Endothelial cell of umbilical vein (primary cell): ENCODE measurements around the gene KAZN. TPM values are rescaled to one million over a fixed set of nuclear protein-coding genes. Genes with fewer than 3 reads are reported as not detected.

Experiments
- BruUV-seq: library from RNA; stranded (reverse); fragments of 400-500 nt; replicated peaks from 2 replicates; lab custom pipeline; 2021; lab: Mats Ljungman, UMichigan
- CTCF ChIA-PET: fragments of 300-600, 350-600 bp; sonication (Branson Sonifier 250); formaldehyde crosslinking; loops from one replicate; lab custom pipeline; 2021; ENCODE audit warnings: antibody characterized with exemption, inconsistent platforms; lab: Charles Lee
- POLR2A ChIA-PET: fragments of 300-600, 350-600 bp; sonication (Branson Sonifier 250); formaldehyde crosslinking; loops from one replicate; lab custom pipeline; 2021; ENCODE audit warnings: antibody characterized with exemption, inconsistent platforms; lab: Charles Lee
- DNase-seq: peaks from one replicate; pipeline ENCODE4 v3.0.0-alpha.2; 2011; ENCODE audit warnings: low read depth, low spot score
- FAIRE-seq: peaks from 2 replicates; lab custom pipeline; 2011; peaks lifted over from hg19 to GRCh38; lab: Jason Lieb, UNC
- H2AFZ ChIP-seq: 2 replicates; pipeline ENCODE4 v1.6.0; 2012; ENCODE audit warnings: low read depth, low read length, control low read depth, inconsistent platforms
- H3K27ac ChIP-seq: 2 replicates; pipeline ENCODE4 v1.5.1; 2011; ENCODE audit warnings: low read depth, mild to moderate bottlenecking, control low read depth, low read length, moderate library complexity; ENCODE audit not compliant: insufficient read depth
- H3K27me3 ChIP-seq, 2 experiments: 2 replicates each; pipeline versions ENCODE4 v1.6.0 to v1.6.1; 2011; ENCODE audit warnings: low read length in 2 of 2, mixed read lengths in 1 of 2; ENCODE audit not compliant: control insufficient read depth in 2 of 2, insufficient read depth in 2 of 2
- H3K36me3 ChIP-seq, 2 experiments: 2 replicates in 1 of 2; 3 replicates in 1 of 2; pipeline ENCODE4 v1.5.1; 2011; ENCODE audit warnings: low read length in 2 of 2, mild to moderate bottlenecking in 1 of 2, moderate library complexity in 1 of 2; ENCODE audit not compliant: control insufficient read depth in 2 of 2, insufficient read depth in 2 of 2; ENCODE audit errors: extremely low read depth in 1 of 2
- H3K4me1 ChIP-seq: 3 replicates; pipeline ENCODE4 v1.5.1; 2011; ENCODE audit warnings: mild to moderate bottlenecking, low read length; ENCODE audit not compliant: control insufficient read depth, insufficient read depth; ENCODE audit errors: extremely low read depth
- H3K4me2 ChIP-seq: 2 replicates; pipeline ENCODE4 v1.6.1; 2011; ENCODE audit warnings: low read length, control low read depth, mixed read lengths; ENCODE audit not compliant: insufficient read depth
- H3K4me3 ChIP-seq, 3 experiments: fragments of 200-600 bp in 1 of 3; sonication (generic), shearing (Covaris generic) in 1 of 3; replicated peaks in 1 of 3; 2 replicates each; pipeline ENCODE4 v1.5.1; 2011 to 2016; ENCODE audit warnings: control low read depth in 3 of 3, low read length in 3 of 3, mild to moderate bottlenecking in 2 of 3, inconsistent platforms in 1 of 3, low read depth in 1 of 3, moderate library complexity in 1 of 3; ENCODE audit not compliant: insufficient read depth in 1 of 3
- H3K79me2 ChIP-seq: 2 replicates; pipeline ENCODE4 v1.6.0; 2012; ENCODE audit warnings: low read length, inconsistent platforms; ENCODE audit not compliant: control insufficient read depth, insufficient read depth
- H3K9ac ChIP-seq: replicated peaks from 2 replicates; pipeline ENCODE3; 2011; ENCODE audit warnings: low read length, control low read depth; ENCODE audit not compliant: insufficient read depth; ENCODE audit errors: extremely low read depth
- H3K9me1 ChIP-seq: replicated peaks from 3 replicates; pipeline ENCODE4 v1.6.0; 2011; ENCODE audit warnings: mild to moderate bottlenecking, low read length; ENCODE audit not compliant: control insufficient read depth, insufficient read depth; ENCODE audit errors: extremely low read depth
- H3K9me3 ChIP-seq: replicated peaks from 2 replicates; pipeline ENCODE4 v1.5.1; 2012; ENCODE audit warnings: low read length, inconsistent platforms; ENCODE audit not compliant: control insufficient read depth, insufficient read depth
- H4K20me1 ChIP-seq: replicated peaks from 2 replicates; pipeline ENCODE3; 2011; ENCODE audit warnings: mild to moderate bottlenecking, low read length; ENCODE audit not compliant: control insufficient read depth, insufficient read depth; ENCODE audit errors: extremely low read depth
- EZH2 ChIP-seq: IDR thresholded peaks from 2 replicates; pipeline ENCODE4 v1.6.1; 2012; ENCODE audit warnings: borderline replicate concordance, low read depth, mild to moderate bottlenecking, moderate library complexity, low read length, inconsistent platforms; ENCODE audit not compliant: severe bottlenecking
- FOS ChIP-seq: IDR thresholded peaks from 2 replicates; pipeline ENCODE4 v1.6.1; 2011; ENCODE audit warnings: mild to moderate bottlenecking, low read length, moderate library complexity, borderline replicate concordance; ENCODE audit not compliant: insufficient read depth
- GATA2 ChIP-seq: IDR thresholded peaks from 2 replicates; pipeline ENCODE4 v1.7.0; 2011; ENCODE audit warnings: low read depth, mild to moderate bottlenecking, moderate library complexity, mixed read lengths, low read length; ENCODE audit not compliant: insufficient read length, insufficient read depth
- JUN ChIP-seq: IDR thresholded peaks from 2 replicates; pipeline ENCODE4 v1.6.1; 2011; ENCODE audit warnings: borderline replicate concordance, low read depth; ENCODE audit not compliant: insufficient read length, insufficient read depth
- MYC ChIP-seq: IDR thresholded peaks from one replicate; pipeline ENCODE4 v1.6.1; 2011; ENCODE audit warnings: mild to moderate bottlenecking, low read depth, low read length
- POLR2A ChIP-seq: IDR thresholded peaks from 2 replicates; pipeline ENCODE4 v1.6.1; 2012; ENCODE audit warnings: low read depth, mild to moderate bottlenecking, control low read depth, low read length
- POLR2AphosphoS5 ChIP-seq: IDR thresholded peaks from 2 replicates; pipeline ENCODE4 v1.6.1; 2012; ENCODE audit warnings: low read depth, mild to moderate bottlenecking, control low read depth, low read length, moderate library complexity; ENCODE audit not compliant: insufficient read depth
- dilution Hi-C: fragments of 300-500 bp; cut with MboI; formaldehyde crosslinking; loops from one replicate; pipeline ENCODE4 v1.15.0; 2019; ENCODE audit warnings: low sequenced_read_pairs; ENCODE audit not compliant: extremely low pct_ligation_motif_present
- intact Hi-C: fragments of 100-400 bp; cut with micrococcal nuclease; formaldehyde crosslinking; loops from one replicate; pipeline ENCODE4 v1.10.0; 2022
- polyA plus RNA-seq, 4 experiments: library from polyadenylated mRNA; depleted of rRNA in 3 of 4; stranded (reverse) in 3 of 4; unstranded in 1 of 4; fragments of >200 nt; gene quantifications; 2 replicates each; pipeline versions ENCODE4 v1.2.1 to v1.2.3, GENCODE V29; 2011 to 2012; ENCODE audit warnings: missing spikeins in 1 of 4
- total RNA-seq: library from RNA; stranded (reverse); gene quantifications from 2 replicates; pipeline ENCODE4 v1.2.3, GENCODE V29; 2021
- TF ChIP-seq, protein P1 (sequence below): IDR thresholded peaks from 2 replicates; pipeline ENCODE4 v1.6.1; 2011; ENCODE audit not compliant: insufficient read depth, insufficient read length
- TF ChIP-seq, protein P2 (sequence below), 2 donors: IDR thresholded peaks; 1 replicate in 1 of 2; 2 replicates in 1 of 2; pipeline ENCODE4 v1.5.1; 2011; ENCODE audit warnings: low read length in 2 of 2, mild to moderate bottlenecking in 2 of 2, moderate library complexity in 2 of 2, control low read depth in 1 of 2, inconsistent platforms in 1 of 2, low read depth in 1 of 2; ENCODE audit not compliant: insufficient read depth in 1 of 2; ENCODE audit errors: extremely low read depth in 1 of 2

KAZN gene
- total and polyA plus RNA-seq, 2 donors (not counting 3 experiments of a cell fraction or from before 2014, with no cell fraction given), result 1.6 to 5.8 TPM

DNA sequence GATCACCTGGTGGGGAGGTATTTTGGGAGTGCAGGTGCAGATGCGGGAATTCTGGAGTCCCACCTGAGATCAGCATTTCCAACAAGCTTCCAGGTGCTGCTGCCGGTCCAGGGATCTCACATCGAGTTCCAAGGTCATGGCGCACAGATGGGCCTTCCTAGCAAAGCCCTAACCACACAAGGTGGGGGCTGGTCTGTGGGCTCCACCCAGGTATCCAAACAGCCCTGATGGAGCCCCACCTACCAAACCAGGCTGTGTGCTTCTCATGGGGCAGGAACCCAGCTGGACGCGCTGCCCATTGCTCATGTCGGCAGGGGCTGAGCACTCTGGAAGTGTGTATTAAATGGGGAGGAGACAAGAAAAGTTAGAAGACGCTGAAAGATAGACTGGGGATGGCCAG lies 520.1 kb downstream of the KAZN start:
- no peak overlapping the region for H3K4me2 ChIP-seq
- BruUV-seq, result no TSS peak
- FAIRE-seq (no peak), DNase-seq (no peak)
- dilution Hi-C loops (no loop called here), intact Hi-C loops (no loop called here)
- no peaks in the 10 kb centered on the region for H3K79me2 ChIP-seq
- no peaks in the 10 kb centered on the region for H3K27me3 ChIP-seq
- H3K27ac ChIP-seq, result no peak overlapping the region
- no peaks in the 10 kb centered on the region for H3K9me3 ChIP-seq
- no peaks in the 10 kb centered on the region for H3K36me3 ChIP-seq
- H4K20me1 ChIP-seq, result no peaks in the 10 kb centered on the region
- ChIA-PET POLR2A (no interaction called here), CTCF (interaction anchor here (1.0 kb wide), 1 partner anchor 10 kb away, joined by 3 read pairs; no protein-coding TSS in a partner anchor)
- no peak overlapping the region for H3K4me3 ChIP-seq
- no peaks in the 10 kb centered on the region for H3K9me1 ChIP-seq
- H3K9ac ChIP-seq, result no peak overlapping the region
- H3K4me1 ChIP-seq, result no peaks in the 10 kb centered on the region
- TF ChIP-seq GATA2 (no peak), JUN (no peak), POLR2A (no peak), POLR2AphosphoS5 (no peak), MYC (no peak), FOS (no peak), EZH2 (no peak)
- TF ChIP-seq, protein P1, sequence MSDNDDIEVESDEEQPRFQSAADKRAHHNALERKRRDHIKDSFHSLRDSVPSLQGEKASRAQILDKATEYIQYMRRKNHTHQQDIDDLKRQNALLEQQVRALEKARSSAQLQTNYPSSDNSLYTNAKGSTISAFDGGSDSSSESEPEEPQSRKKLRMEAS, result no peak
- TF ChIP-seq, protein P2, sequence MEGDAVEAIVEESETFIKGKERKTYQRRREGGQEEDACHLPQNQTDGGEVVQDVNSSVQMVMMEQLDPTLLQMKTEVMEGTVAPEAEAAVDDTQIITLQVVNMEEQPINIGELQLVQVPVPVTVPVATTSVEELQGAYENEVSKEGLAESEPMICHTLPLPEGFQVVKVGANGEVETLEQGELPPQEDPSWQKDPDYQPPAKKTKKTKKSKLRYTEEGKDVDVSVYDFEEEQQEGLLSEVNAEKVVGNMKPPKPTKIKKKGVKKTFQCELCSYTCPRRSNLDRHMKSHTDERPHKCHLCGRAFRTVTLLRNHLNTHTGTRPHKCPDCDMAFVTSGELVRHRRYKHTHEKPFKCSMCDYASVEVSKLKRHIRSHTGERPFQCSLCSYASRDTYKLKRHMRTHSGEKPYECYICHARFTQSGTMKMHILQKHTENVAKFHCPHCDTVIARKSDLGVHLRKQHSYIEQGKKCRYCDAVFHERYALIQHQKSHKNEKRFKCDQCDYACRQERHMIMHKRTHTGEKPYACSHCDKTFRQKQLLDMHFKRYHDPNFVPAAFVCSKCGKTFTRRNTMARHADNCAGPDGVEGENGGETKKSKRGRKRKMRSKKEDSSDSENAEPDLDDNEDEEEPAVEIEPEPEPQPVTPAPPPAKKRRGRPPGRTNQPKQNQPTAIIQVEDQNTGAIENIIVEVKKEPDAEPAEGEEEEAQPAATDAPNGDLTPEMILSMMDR (IDR thresholded peaks at IDR 0.05; ENCODE audit: extremely low read depth in 1 of 2, insufficient read depth in 1 of 2, low read depth in 1 of 2, low read length in 2 of 2), result no peak
- no peak overlapping the region for H2AFZ ChIP-seq
